ENCODE measurements around the gene PDIA5.

The PDIA5 gene

DNA sequence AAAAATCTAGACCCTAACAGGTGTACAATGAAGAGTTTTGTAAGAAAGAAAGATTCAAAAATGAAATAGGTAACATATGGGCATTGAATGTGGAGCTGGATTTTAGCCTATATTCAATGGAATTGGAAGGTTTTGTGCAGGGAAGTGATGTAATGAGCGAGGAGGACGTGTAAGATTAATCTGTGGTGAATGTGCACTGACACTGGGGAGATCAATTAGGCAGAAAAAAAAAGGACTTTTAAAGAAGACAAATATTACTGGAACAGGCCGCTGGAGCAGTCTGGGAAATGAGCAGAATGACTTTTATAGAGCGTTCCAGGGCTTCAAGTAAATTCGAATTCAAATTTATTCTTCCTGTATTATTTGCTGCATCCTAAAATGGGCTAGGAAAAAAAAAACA is 55.2 kb downstream of the PDIA5 start:
- DNase-seq, result no peak

- no peak for DNase-seq
Measured at GRCh38 chr3:123122525-123123315, 55.9 kb downstream of the PDIA5 start.

GRCh38 chr3:123123716-123124616 is 57.1 kb downstream of the PDIA5 start:
- no peak for DNase-seq

DNA sequence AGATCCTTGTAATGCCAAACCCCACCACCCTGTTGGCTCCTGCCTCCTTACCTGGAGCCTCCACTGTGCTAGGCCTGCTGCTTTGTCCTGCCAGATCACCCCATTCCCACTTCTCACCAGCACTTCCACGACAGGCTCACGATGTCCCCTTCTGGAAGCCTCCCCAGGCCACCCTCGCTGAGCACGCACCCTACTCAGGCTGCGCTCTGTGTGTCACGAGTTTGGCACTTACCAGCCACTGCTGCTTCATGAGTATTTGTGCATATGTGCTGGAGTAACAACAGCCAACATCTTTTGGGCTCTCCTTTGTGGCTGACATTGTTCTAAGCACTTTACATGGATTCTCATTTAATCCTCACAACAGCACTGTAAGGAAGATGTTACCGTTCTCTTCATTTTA is 58.1 kb downstream of the PDIA5 start:
- DNase-seq, result no peak

DNA sequence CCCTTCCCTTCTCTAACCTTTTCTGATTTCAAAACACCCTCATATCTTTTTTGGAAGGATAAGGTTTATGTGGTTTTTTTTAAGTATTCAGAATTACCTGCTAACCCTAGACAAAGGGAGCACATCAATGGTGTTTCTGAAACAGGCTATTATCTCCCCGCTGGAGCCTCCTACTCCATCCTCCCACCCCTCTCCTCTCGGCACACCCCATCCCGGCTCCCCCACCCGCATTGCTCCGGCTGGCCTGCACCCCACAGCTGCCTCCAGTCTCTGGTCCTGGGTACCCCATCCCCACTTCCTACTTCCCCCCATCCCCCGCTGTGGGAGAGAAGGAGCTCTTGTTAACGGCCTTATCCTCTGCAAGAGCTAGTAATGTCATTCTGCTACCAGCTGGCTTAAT is 59.2 kb downstream of the PDIA5 start:
- no peak for DNase-seq

DNA sequence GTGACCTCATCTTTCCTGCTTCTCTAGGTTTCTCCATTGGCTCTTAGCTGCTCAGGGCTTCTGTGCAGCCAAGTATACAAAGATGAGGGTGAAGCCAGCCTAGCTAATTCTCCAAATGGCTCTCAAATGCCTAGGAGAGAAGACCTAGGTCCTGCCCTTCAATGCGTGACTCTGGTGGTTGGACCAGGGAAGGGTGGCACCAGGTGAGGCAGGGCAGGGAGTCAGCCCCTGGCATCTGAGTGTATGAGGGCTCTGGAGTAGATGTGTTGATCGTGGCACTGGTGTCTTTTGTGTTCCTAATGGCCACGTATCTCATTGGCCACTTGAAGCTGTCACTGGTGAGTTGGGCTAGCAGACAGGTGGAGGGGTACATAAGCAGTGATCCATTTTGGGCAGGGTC is 59.8 kb downstream of the PDIA5 start:
- DNase-seq, result no peak

DNA sequence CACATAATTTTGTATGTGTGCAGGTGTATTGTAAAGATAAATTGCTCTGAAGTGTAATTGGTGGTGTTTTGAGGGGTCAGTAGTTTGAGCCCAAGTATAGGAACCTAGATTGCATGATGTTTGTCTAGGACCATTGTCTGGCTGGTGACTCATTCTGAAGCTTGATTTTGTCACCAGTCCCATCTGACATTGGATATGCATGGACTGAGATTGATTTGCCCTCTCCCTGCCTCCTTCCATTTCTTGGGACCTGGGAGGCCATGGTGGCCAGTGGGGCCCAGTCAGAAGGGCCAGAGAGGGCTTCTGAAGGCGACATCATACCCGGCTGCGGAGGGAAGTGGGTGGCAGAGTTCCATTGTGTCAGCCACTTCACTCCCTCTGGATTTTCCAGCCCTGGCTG is 62.3 kb downstream of the PDIA5 start:
- DNase-seq, result no peak

GRCh38 chr3:123129532-123129931 is 62.7 kb downstream of the PDIA5 start:
- no peak for DNase-seq

DNA sequence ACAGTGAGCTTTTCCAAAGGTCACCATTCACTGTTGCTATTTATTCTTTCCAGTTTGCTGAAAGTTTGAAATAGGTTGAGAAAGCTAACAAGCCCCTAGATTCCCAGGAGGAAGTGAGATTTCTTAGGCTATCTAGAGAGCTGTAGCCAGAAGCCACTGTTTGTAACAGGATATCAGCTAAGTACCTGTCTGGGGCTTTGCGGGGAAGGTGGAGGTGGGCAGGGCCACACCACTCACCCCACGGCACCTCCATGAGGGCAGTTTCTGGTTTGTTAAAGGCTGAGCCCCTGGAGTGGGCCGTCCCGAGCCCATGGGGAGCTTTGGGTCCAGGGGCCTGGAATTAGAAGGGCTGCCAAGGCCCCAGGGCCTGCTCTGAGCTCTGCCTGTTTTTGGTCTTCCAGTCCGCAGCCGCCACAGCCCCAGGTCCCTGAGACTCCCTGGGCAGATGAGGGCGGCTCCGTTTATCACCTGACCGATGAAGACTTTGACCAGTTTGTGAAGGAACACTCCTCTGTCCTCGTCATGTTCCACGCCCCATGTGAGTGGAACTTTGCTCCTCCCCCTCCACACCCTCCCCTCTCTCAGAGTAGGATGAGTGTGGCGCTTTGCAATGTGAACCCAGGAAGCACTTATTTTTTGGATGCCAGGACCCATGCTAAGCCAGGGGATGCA is 63.4 kb downstream of the PDIA5 start:
- DNase-seq, result no peak

DNA sequence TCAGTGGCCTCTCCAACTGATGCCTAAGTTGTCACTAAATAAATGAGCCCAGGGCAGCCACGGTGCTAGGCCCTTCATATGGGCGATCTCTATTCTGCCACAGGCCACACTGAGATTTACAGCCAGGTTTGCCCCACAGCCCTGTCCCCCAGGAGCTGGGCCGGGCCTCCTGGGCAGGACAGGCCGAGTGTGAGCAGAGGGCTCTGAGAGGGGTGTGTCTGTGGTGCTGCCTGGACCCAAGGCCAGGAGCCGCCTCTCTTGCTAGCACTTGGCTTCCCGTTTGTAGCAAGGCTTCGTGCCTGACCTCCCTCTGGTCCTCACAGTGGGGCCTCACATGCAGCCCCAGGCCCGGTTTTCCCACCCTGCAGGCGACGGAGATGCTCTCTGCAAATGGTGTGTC is 67.8 kb downstream of the PDIA5 start:
- DNase-seq, result no peak

DNA sequence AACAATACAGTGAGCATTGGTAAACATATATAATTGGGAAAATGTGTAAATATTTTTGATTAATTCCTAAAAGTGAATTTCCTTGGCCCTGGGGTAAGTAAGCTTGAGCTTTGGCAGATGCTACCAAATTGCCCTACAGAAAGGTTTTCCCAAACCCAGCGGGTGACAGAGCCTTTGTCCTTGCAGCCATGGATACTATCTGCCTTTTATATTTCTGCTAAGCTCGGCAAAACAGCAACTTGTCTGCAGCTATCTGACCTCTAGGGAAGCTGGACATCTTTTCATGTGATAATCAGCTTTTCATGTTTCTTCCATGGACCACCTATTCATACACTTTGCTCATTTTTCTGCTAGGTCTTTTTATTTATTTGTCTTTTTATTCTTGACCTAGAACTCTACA is 70.2 kb downstream of the PDIA5 start:
- no peak for DNase-seq

GRCh38 chr3:123138839-123139444 is 72.1 kb downstream of the PDIA5 start:
- no peak for DNase-seq

- no peak for DNase-seq
Measured at GRCh38 chr3:123139522-123139921, 72.7 kb downstream of the PDIA5 start.

DNA sequence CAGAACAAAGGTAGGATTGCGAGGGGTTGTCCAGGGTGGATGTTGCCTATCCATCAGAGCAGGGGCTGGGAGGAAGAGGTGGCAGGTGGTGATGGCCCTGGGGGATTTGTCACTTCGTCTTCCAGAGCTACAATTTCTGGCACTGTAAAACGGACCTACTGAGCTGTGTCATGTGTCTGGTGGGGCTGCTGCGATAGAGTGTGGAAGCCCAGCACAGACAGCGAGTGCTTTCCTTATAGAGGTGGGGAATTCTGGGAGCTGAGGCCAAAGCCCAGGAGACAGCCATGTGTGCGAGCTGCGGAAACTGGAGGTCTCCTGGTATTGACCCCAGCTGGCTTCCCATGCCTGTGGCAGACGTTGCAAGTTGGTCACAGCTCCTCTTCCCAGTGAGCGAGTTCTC is 73.7 kb downstream of the PDIA5 start:
- DNase-seq, result no peak

DNA sequence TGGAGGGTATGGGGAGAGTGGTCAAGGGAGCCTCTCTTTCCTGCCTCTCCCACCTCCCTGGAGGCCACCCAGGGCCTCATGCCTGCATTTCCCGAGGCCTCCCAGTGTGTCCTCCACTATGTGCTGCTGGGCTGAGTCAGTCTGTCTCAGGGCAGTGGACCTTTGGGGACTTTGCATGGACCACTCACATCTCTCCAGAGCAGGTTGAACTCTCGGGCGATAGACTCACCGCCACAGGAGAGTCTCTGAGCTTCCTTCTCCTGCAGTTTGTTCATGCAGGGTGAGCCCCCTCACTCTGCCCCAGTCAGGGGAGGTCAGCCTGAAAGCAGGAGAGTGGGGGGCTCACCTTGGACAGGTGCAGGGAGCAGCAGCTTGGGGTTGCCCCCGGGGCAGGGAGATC is 74.5 kb downstream of the PDIA5 start:
- no peak for DNase-seq

- DNase-seq, result no peak
Measured at GRCh38 chr3:123143669-123144411, 77.0 kb downstream of the PDIA5 start.

GRCh38 chr3:123147754-123148535 is 81.1 kb downstream of the PDIA5 start:
- no peak for DNase-seq

DNA sequence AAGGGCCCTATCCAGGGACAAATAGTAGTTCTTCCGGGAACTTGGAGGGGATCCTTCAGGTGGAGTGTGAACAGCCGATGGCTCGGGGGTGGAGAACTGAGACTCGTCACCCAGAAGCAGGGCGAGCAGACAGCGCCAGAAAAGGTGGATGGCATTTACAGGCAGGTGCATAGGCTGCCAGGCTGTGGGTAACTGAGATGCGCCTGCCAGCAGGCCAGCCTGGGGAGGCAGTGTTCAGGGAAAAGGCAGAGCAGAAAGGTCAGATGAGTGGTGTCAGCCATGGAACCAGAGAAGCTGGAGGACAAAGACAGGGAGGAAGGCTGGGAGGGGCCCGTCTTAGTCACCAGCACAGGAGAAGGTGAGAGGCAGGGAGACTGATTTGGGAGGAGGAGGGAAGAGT is 81.9 kb downstream of the PDIA5 start:
- DNase-seq, result no peak

GRCh38 chr3:123149525-123149924 is 82.7 kb downstream of the PDIA5 start:
- no peak for DNase-seq

DNA sequence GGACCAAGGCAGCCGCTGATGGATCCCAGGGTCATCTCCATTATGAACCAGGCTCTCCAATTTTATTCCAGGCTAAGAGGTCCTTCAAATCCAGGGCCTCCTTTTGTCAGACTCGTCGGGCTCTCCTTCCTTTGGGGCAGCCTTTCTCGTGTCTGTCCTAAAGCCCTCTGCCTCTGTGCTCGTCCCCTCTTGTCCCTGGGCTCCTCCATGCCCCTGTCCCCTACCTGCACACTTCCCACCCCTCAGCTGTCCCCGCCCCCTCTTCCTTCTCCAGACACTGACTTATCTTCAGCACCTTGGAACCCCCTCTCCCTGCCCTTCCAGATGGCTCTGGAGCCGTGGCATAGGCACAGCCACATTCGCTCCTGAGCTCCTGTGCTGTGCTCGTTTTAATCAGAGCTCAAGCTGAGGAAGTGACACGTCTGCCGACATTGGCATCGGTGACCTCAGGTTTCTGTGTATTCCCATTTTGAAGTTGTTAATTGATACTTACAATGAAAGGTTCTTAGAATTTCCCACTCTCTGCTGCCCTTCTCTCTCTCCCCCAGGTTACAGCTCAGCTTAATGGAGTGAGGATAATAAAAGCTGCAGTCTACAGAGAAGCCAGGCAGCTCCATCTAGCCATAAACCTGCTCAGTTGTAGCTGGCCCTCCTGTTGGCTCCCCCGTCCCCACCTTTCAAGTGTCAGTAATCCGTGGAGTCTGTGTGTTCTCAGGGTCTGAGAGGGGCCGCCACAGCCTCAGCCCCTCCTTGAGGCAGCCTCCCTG is 83.8 kb downstream of the PDIA5 start:
- DNase-seq, result no peak

- no peak for DNase-seq
Measured at GRCh38 chr3:123151251-123151705, 84.5 kb downstream of the PDIA5 start.
